AG10803 (cell line): Measurements from ENCODE around the gene PELI2.

ENCODE experiments used
- DNase-seq: peaks from one replicate; pipeline ENCODE4 v3.0.0; 2010; ENCODE audit warnings: low read depth
- H3K4me3 ChIP-seq: 2 replicates; pipeline ENCODE4 v1.5.1; 2011; ENCODE audit warnings: mild to moderate bottlenecking, low read length, control low read depth
- CTCF ChIP-seq: conservative IDR thresholded peaks from 2 replicates; pipeline ENCODE4 v1.5.1; 2011; ENCODE audit warnings: mild to moderate bottlenecking, low read length, control low read depth, inconsistent platforms

PELI2 gene

GRCh38 chr14:56087671-56088471 lies 30.3 kb upstream of the PELI2 start:
- DNase-seq = no peak
- TF ChIP-seq CTCF = no peak
- H3K4me3 ChIP-seq = no peak overlapping the region

GRCh38 chr14:56088941-56089340 lies 29.3 kb upstream of the PELI2 start:
- no peak for TF ChIP-seq CTCF

GRCh38 chr14:56092763-56093162 lies 25.4 kb upstream of the PELI2 start:
- no peak overlapping the region for H3K4me3 ChIP-seq
- no peak for TF ChIP-seq CTCF
- DNase-seq = no peak

More at GRCh38 chr14:56088941-56089340, 29.3 kb upstream of the PELI2 start:
- no peak for DNase-seq
- no peak overlapping the region for H3K4me3 ChIP-seq

- H3K4me3 ChIP-seq = no peak overlapping the region
- no peak for DNase-seq
- TF ChIP-seq CTCF = no peak
Observed at GRCh38 chr14:56094076-56094475, 24.1 kb upstream of the PELI2 start.

- TF ChIP-seq CTCF = no peak
- no peak overlapping the region for H3K4me3 ChIP-seq
- DNase-seq = no peak
Observed at GRCh38 chr14:56098021-56098420, 20.2 kb upstream of the PELI2 start.

- DNase-seq = no peak
- H3K4me3 ChIP-seq = no peak overlapping the region
- TF ChIP-seq CTCF = no peak
Observed at GRCh38 chr14:56099081-56099797, 19.0 kb upstream of the PELI2 start.

GRCh38 chr14:56100556-56100955 lies 17.7 kb upstream of the PELI2 start:
- peak; percentile 34 for DNase-seq
- H3K4me3 ChIP-seq = no peak overlapping the region
- TF ChIP-seq CTCF = no peak
